DMS79 (cell line): ENCODE data around the gene BMP10.

Experiments used
- DNase-seq: peaks from one replicate; lab custom pipeline; 2025; lab: John Stamatoyannopoulos, UW

Gene BMP10

GRCh38 chr2:68889500-68889899 lies 18.3 kb upstream of the BMP10 start:
- DNase-seq, result no peak

- no peak for DNase-seq
Observed at GRCh38 chr2:68889021-68889420, 17.8 kb upstream of the BMP10 start.

DNA sequence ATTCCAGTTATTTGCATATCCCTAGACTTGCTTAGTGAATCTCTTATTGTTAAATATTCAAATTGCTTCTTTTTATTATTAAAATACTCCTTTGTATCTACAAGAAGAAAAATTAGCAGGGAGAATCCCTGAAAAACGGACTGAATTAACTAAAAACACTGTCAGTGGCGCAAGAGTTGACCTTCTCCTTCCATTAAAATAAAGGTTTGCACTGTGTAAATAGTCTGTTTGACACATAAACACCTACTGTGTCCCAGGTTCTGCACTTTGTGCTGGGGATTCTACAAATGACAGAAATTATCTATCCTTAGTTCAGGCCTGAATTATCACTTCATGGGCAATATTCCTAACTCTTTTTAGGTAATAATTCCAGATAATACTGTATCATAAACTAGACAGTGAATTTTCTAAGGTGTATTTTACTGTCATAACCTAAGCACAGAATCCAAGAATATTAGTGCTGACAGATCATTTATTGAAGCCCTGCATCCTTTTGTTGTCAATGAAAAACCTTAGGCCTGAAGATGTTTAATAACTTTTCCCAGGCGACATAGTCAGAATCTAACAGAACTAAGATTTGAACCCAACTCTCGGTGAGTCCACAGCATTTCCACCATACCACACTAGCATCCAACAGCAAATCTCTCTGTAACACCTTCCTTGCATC lies 17.0 kb upstream of the BMP10 start:
- DNase-seq, result no peak

GRCh38 chr2:68885811-68886075 lies 14.5 kb upstream of the BMP10 start:
- no peak for DNase-seq

DNA sequence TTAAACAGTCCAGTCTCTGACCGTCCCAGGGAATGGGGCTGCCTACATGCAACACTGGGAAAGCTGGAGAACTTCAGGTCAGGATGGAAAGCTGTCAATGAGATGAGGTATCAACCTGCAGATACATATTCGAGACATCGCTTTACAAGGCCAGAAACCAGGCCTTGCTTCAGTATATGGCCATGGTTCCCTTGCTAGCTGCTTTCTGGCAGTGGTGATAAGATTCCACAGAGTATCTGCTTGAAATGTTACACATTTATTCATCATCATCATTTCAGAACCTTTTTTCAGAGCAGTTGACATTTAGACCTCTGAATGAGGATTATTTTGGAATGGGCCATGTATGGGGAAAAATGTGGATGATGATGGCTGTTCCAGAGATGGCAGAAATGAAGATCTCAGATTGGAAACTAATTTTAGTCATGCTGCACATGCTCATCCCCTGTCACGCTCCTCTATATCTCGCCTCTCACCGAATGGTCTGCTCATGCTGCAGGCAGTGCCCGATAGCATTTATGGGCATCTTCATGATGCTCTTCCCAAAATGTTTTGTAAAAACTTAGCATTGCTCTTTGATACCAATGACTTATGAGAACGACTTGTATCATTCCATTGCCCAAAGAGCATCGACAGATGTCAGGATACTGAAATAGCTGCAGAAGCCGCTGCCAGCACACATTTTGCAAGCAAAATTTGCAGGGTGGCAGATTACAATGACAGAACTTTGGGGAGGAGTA lies 14.0 kb upstream of the BMP10 start:
- DNase-seq, result no peak

GRCh38 chr2:68880213-68880612 lies 9.0 kb upstream of the BMP10 start:
- no peak for DNase-seq

DNA sequence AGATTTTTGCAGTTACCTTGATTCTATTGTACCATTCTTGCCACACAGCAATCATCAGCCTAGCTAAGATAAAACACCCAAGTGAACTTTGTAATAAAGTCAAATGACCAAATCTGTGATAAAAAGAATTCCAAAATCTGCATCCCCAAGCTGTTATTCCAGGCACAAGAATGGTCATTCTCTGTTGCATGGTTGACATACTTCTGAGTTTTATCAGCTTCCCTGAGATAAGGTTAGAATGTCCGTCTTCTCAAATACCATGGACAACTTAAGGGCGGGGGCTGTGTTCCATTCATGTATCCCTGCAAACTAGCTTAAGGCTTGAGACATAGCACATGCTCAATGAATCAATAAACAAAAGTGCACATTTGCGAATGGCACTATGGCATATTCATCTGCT lies 8.1 kb upstream of the BMP10 start:
- DNase-seq, result no peak

- no peak for DNase-seq
Observed at GRCh38 chr2:68878753-68879152, 7.6 kb upstream of the BMP10 start.

GRCh38 chr2:68878071-68878711 lies 7.0 kb upstream of the BMP10 start:
- DNase-seq, result no peak

DNA sequence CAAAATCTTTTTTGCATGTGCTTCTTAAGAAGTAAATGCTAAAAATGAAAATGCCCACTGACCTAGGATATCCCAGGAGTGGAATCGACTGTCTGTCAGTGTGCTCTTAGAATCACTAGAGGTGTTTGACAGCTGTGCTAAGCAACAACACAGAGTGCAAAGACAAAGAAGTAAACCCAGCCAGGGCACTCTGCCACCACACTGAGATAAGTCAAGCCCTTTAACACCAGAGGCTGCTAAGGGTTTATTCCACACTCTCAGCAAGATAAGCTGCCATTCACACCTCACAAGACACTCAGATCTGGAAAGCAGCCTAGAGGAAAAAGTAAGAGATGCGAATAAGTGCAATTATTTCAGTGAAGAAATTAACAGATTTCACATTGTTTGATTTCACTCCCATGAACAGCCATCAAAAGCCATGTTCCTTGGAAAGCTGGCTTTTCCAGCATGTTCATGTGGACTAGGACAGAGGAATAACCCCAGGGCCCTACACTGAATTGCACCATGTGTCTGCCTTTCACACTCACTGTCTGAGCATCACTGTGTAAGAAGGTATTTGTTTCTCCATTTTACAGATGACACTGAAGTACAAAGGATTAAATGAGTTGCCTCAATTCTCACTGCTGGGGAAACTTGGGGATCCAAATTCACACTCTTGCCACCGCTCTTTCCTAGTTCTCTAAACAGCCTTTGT lies 6.0 kb upstream of the BMP10 start:
- DNase-seq, result no peak

GRCh38 chr2:68870215-68870614 lies 982 bp downstream of the BMP10 start:
- no peak for DNase-seq

- no peak for DNase-seq
Observed at GRCh38 chr2:68865108-68865507, 6.1 kb downstream of the BMP10 start.

DNA sequence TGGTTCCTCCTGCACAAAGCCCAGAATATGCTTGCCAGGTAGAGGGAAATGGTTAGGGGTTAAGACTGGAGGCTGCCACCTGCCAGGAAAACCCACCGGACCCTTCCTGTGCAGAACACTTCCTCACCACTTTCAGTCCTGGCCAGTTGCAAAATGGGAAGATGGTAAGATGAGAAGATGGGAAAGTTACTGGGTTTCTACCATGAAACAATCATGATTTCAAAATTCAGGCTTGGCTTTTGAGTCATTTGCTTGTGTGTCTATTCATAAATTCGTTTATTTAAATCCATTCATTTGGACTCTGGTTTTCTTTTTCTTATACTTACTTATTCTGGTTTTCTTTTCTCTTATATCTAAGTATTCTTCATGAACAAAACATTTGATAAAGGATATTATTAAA lies 7.2 kb downstream of the BMP10 start:
- DNase-seq, result no peak

- DNase-seq, result no peak
Observed at GRCh38 chr2:68862889-68863288, 8.3 kb downstream of the BMP10 start.

- DNase-seq, result no peak
Observed at GRCh38 chr2:68861330-68861729, 9.9 kb downstream of the BMP10 start.

- DNase-seq, result no peak
Observed at GRCh38 chr2:68860111-68860510, 11.1 kb downstream of the BMP10 start.

DNA sequence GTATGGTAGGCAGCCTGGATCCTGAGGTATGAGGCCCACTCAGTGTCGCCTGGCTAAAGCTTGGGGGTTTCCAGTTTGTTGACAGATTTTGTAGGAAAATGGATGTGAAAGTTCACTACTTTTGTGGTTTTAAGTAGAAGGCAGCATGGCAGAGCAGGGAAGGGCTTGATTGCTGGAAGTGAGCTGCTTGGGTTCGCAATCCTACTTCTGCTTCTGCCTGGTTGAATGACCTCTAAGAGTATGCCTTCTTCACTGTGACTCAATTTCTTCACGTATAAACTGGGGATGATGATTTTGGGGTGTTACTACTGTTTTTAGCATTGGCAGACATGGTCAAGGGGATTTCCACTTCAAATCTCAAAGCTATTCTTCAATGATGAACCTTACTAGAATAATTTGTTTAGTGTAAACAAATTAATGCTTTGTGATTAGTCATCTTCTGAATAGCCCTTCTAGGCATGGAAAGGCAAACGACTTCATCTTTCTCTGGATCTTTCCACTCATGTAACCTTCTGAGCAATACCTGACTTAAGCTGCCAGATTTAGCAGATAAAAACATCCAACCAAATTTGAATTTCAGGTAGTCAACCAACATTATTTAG lies 13.2 kb downstream of the BMP10 start:
- DNase-seq, result no peak

- DNase-seq, result no peak
Observed at GRCh38 chr2:68857202-68857845, 13.9 kb downstream of the BMP10 start.

GRCh38 chr2:68855550-68855949 lies 15.6 kb downstream of the BMP10 start:
- DNase-seq, result no peak

DNA sequence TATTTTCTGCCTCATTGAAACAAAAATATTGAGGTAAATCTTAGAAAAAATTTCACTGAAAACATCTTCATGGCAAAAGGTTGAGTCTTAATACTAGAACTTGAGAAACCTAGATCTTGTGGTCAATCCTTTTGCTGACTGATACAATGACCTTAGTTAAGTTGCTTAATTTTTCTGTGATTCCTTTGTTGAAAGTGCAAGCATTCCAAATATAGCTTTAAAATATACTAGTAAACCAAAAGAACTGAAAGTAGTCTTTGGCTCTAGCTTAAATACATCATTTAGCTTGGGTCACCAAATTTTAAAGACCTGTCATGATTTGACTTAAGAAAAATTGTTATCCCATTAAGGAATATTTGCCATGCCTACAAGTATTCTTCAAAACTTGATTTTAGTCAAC lies 16.7 kb downstream of the BMP10 start:
- DNase-seq, result no peak

DNA sequence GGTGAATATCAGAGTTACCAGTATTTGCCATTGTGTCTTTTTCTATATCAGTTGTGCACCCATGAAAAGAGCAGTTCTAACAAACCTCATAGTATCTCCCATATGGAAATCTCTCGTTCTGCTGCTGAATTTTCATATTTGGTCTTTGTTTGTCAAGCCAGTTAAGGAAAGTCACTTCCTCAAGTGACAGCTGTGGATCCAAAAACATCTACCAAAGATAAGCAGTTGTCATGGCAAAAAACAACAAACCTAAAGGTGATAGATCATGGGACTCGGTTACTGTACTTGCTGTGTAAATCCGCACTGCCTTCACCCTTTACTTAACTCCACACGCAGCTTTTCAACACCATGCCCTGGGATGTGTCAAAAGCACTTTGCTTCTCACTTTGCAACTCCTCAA lies 17.3 kb downstream of the BMP10 start:
- no peak for DNase-seq

DNA sequence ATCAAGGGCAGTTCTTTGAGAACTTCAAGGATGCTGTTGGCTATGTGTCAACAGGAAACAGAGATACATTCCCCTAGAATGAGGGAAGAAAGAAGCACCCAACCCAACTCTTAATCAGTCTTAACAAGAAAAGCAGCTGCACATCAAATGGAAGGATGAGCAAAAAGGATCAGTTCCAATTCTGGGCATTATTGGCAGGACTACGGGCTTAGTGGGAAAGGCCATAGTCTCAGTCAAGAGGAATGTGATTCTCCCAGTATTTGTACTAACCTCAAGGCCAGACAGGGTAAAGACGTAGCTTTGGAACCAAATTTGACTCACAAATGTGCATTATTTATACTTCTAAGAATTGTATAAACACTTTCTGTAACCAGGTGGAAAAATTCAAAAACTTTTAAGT lies 18.2 kb downstream of the BMP10 start:
- no peak for DNase-seq
